ENCODE data around the gene C3orf70.

C3orf70 gene

GRCh38 chr3:185090811-185091210, 62.0 kb downstream of the C3orf70 start:
- no peak overlapping the region for H3K4me3 ChIP-seq (replicated peaks; ENCODE audit: low read depth, low read length)
- no peaks in the 10 kb centered on the region; the same call in none of the 2 replicates for H3K27me3 ChIP-seq (replicated peaks; ENCODE audit: control insufficient read depth, insufficient read depth, low read length)
- no peak for TF ChIP-seq CTCF (IDR thresholded peaks at IDR 0.05; ENCODE audit: insufficient read depth, low read length, poor library complexity, severe bottlenecking)
- no peak for DNase-seq (ENCODE audit: extremely low read depth, insufficient read length)
- no peaks in the 10 kb centered on the region for H3K36me3 ChIP-seq (ENCODE audit: control insufficient read depth, insufficient read depth, low read length)

- Histone ChIP-seq H3K27me3 (replicated peaks; ENCODE audit: control insufficient read depth, insufficient read depth, low read length) (no peaks in the 10 kb centered on the region; the same call in none of the 2 replicates), H3K36me3 (ENCODE audit: control insufficient read depth, insufficient read depth, low read length) (no peaks in the 10 kb centered on the region), H3K4me3 (replicated peaks; ENCODE audit: low read depth, low read length) (no peak overlapping the region)
- DNase-seq (ENCODE audit: extremely low read depth, insufficient read length), result no peak
- no peak for TF ChIP-seq CTCF (IDR thresholded peaks at IDR 0.05; ENCODE audit: insufficient read depth, low read length, poor library complexity, severe bottlenecking)
Observed at GRCh38 chr3:185089751-185090150, 63.1 kb downstream of the C3orf70 start.

- no peak for TF ChIP-seq CTCF (IDR thresholded peaks at IDR 0.05; ENCODE audit: insufficient read depth, low read length, poor library complexity, severe bottlenecking)
- no peaks in the 10 kb centered on the region for H3K36me3 ChIP-seq (ENCODE audit: control insufficient read depth, insufficient read depth, low read length)
- H3K4me3 ChIP-seq (replicated peaks; ENCODE audit: low read depth, low read length), result no peak overlapping the region
- no peaks in the 10 kb centered on the region; the same call in none of the 2 replicates for H3K27me3 ChIP-seq (replicated peaks; ENCODE audit: control insufficient read depth, insufficient read depth, low read length)
- no peak for DNase-seq (ENCODE audit: extremely low read depth, insufficient read length)
Observed at GRCh38 chr3:185089343-185089742, 63.5 kb downstream of the C3orf70 start.

- TF ChIP-seq CTCF (IDR thresholded peaks at IDR 0.05; ENCODE audit: insufficient read depth, low read length, poor library complexity, severe bottlenecking), result no peak
- no peak overlapping the region for H3K4me3 ChIP-seq (replicated peaks; ENCODE audit: low read depth, low read length)
- no peaks in the 10 kb centered on the region for H3K36me3 ChIP-seq (ENCODE audit: control insufficient read depth, insufficient read depth, low read length)
- no peaks in the 10 kb centered on the region; the same call in none of the 2 replicates for H3K27me3 ChIP-seq (replicated peaks; ENCODE audit: control insufficient read depth, insufficient read depth, low read length)
- no peak for DNase-seq (ENCODE audit: extremely low read depth, insufficient read length)
Observed at GRCh38 chr3:185087419-185087818, 65.4 kb downstream of the C3orf70 start.

GRCh38 chr3:185084901-185085300, 68.0 kb downstream of the C3orf70 start:
- no peaks in the 10 kb centered on the region; the same call in 1 of the 2 replicates for H3K36me3 ChIP-seq (ENCODE audit: control insufficient read depth, insufficient read depth, low read length)
- no peaks in the 10 kb centered on the region; the same call in none of the 2 replicates for H3K27me3 ChIP-seq (replicated peaks; ENCODE audit: control insufficient read depth, insufficient read depth, low read length)
- no peak for TF ChIP-seq CTCF (IDR thresholded peaks at IDR 0.05; ENCODE audit: insufficient read depth, low read length, poor library complexity, severe bottlenecking)
- no peak for DNase-seq (ENCODE audit: extremely low read depth, insufficient read length)
- H3K4me3 ChIP-seq (replicated peaks; ENCODE audit: low read depth, low read length), result no peak overlapping the region

- Histone ChIP-seq H3K27me3 (replicated peaks; ENCODE audit: control insufficient read depth, insufficient read depth, low read length) (no peaks in the 10 kb centered on the region; the same call in none of the 2 replicates), H3K4me3 (replicated peaks; ENCODE audit: low read depth, low read length) (no peak overlapping the region), H3K36me3 (ENCODE audit: control insufficient read depth, insufficient read depth, low read length) (no peaks in the 10 kb centered on the region; the same call in 1 of the 2 replicates)
- TF ChIP-seq CTCF (IDR thresholded peaks at IDR 0.05; ENCODE audit: insufficient read depth, low read length, poor library complexity, severe bottlenecking), result no peak
- no peak for DNase-seq (ENCODE audit: extremely low read depth, insufficient read length)
Observed at GRCh38 chr3:185084402-185084801, 68.5 kb downstream of the C3orf70 start.
